Fibroblast of lung (primary cell): Measurements from ENCODE around the gene CLCA1. TPM values are rescaled to one million over a fixed set of nuclear protein-coding genes. Genes with fewer than 3 reads are reported as not detected.
A peak's percentile ranks its signal among the peaks of the same experiment; 100 is the strongest.

Source experiments
- DNase-seq, 2 donors: peaks; one replicate each; pipeline versions ENCODE4 v3.0.0 to v3.0.0-alpha.2; 2010; ENCODE audit warnings: low read depth in 2 of 2
- H2AFZ ChIP-seq: 2 replicates; pipeline ENCODE4 v1.5.1; 2012; ENCODE audit warnings: low read length, control low read depth, inconsistent platforms
- H3K27ac ChIP-seq: 2 replicates; pipeline ENCODE4 v1.5.1; 2011; ENCODE audit warnings: low read length, control low read depth; ENCODE audit not compliant: insufficient read depth
- H3K27me3 ChIP-seq: 2 replicates; pipeline ENCODE4 v1.5.1; 2011; ENCODE audit warnings: mild to moderate bottlenecking, low read length; ENCODE audit not compliant: control insufficient read depth, insufficient read depth
- H3K36me3 ChIP-seq: 2 replicates; pipeline ENCODE4 v1.5.1; 2011; ENCODE audit warnings: low read length; ENCODE audit not compliant: control insufficient read depth, insufficient read depth
- H3K4me1 ChIP-seq: 2 replicates; pipeline ENCODE4 v1.5.1; 2011; ENCODE audit warnings: low read length; ENCODE audit not compliant: control insufficient read depth, insufficient read depth; ENCODE audit errors: extremely low read depth
- H3K4me2 ChIP-seq: 2 replicates; pipeline ENCODE4 v1.5.1; 2011; ENCODE audit warnings: low read length, control low read depth; ENCODE audit not compliant: insufficient read depth; ENCODE audit errors: extremely low read depth
- H3K4me3 ChIP-seq, 4 experiments: fragments of 200-600 bp in 1 of 4; sonication (generic) in 1 of 4; replicated peaks in 1 of 4; 2 replicates each; pipeline ENCODE4 v1.5.1; 2011 to 2016; ENCODE audit warnings: low read length in 4 of 4, low read depth in 3 of 4, mild to moderate bottlenecking in 3 of 4, control low read depth in 2 of 4, inconsistent platforms in 1 of 4, mixed read lengths in 1 of 4; ENCODE audit not compliant: insufficient read depth in 1 of 4; ENCODE audit errors: control extremely low read depth in 1 of 4
- H3K79me2 ChIP-seq: 2 replicates; pipeline ENCODE4 v1.5.1; 2012; ENCODE audit warnings: mild to moderate bottlenecking, low read length, inconsistent platforms; ENCODE audit not compliant: control insufficient read depth, insufficient read depth
- H3K9ac ChIP-seq: 2 replicates; pipeline ENCODE4 v1.5.1; 2011; ENCODE audit warnings: mild to moderate bottlenecking, low read length, control low read depth; ENCODE audit not compliant: insufficient read depth
- H3K9me3 ChIP-seq: 2 replicates; pipeline ENCODE4 v1.5.1; 2012; ENCODE audit warnings: low read depth, low read length; ENCODE audit not compliant: control insufficient read depth, insufficient read depth
- H4K20me1 ChIP-seq: 2 replicates; pipeline ENCODE4 v1.5.1; 2011; ENCODE audit warnings: low read length; ENCODE audit not compliant: control insufficient read depth, insufficient read depth; ENCODE audit errors: extremely low read depth
- CTCF ChIP-seq, 2 donors: IDR thresholded peaks in 1 of 2; conservative IDR thresholded peaks in 1 of 2; 1 replicate in 1 of 2; 2 replicates in 1 of 2; pipeline ENCODE4 v1.5.1; 2011 to 2012; ENCODE audit warnings: low read length in 2 of 2, control low read depth in 1 of 2, inconsistent platforms in 1 of 2, low read depth in 1 of 2, mild to moderate bottlenecking in 1 of 2
- EZH2 ChIP-seq: IDR thresholded peaks from 2 replicates; pipeline ENCODE4 v1.5.1; 2012; ENCODE audit warnings: low read length, control low read depth, mild to moderate bottlenecking; ENCODE audit errors: missing control alignments
- polyA plus RNA-seq, 2 donors: library from polyadenylated mRNA; depleted of rRNA in 1 of 2; stranded (reverse) in 1 of 2; unstranded in 1 of 2; fragments of >200 nt; gene quantifications; 2 replicates each; pipeline ENCODE4 v1.2.1, GENCODE V29; 2011 to 2012; ENCODE audit warnings: missing spikeins in 1 of 2
- total RNA-seq: library from RNA; depleted of rRNA; stranded (reverse); fragments of >200 nt; gene quantifications from 2 replicates; pipeline ENCODE4 v1.2.1, GENCODE V29; 2014

The CLCA1 gene
- total and polyA plus RNA-seq, 2 donors (not counting 1 experiment from before 2014, with no cell fraction given): 0.01 TPM; not detected in 1

- Histone ChIP-seq H3K27ac (no peak overlapping the region), H3K4me3 (no peak overlapping the region), H3K27me3 (no peaks in the 10 kb centered on the region), H3K4me1 (peaks cover 4% of the 10 kb centered on the region), H3K9me3 (no peaks in the 10 kb centered on the region), H3K4me2 (no peak overlapping the region), H3K79me2 (no peaks in the 10 kb centered on the region), H2AFZ (no peak overlapping the region), H3K36me3 (no peaks in the 10 kb centered on the region), H4K20me1 (no peaks in the 10 kb centered on the region), H3K9ac (no peak overlapping the region)
- no peak for DNase-seq
- TF ChIP-seq CTCF (conservative IDR thresholded peaks at IDR 0.05 in 1 of 2, IDR thresholded peaks at IDR 0.05 in 1 of 2; ENCODE audit: low read depth in 1 of 2, low read length in 2 of 2) (no peak), EZH2 (no peak)
These were observed 36.8 kb downstream of the CLCA1 start for GRCh38 chr1:86505564-86505902.

- Histone ChIP-seq H3K4me2 (peak overlapping the region; percentile 57), H3K79me2 (no peaks in the 10 kb centered on the region), H4K20me1 (no peaks in the 10 kb centered on the region), H3K9me3 (no peaks in the 10 kb centered on the region), H2AFZ (peak overlapping the region; percentile 37), H3K4me1 (peaks cover 4% of the 10 kb centered on the region), H3K4me3 (no peak overlapping the region), H3K27me3 (no peaks in the 10 kb centered on the region), H3K36me3 (no peaks in the 10 kb centered on the region), H3K9ac (no peak overlapping the region), H3K27ac (no peak overlapping the region)
- TF ChIP-seq EZH2 (no peak), CTCF (conservative IDR thresholded peaks at IDR 0.05 in 1 of 2, IDR thresholded peaks at IDR 0.05 in 1 of 2; ENCODE audit: low read depth in 1 of 2, low read length in 2 of 2) (peak; percentile 54)
- peak; percentile 30 to 65 for DNase-seq
These were observed 39.3 kb downstream of the CLCA1 start for GRCh38 chr1:86507935-86508582.

- no peak overlapping the region for H3K27ac ChIP-seq
- TF ChIP-seq CTCF (conservative IDR thresholded peaks at IDR 0.05 in 1 of 2, IDR thresholded peaks at IDR 0.05 in 1 of 2; ENCODE audit: low read depth in 1 of 2, low read length in 2 of 2) (no peak), EZH2 (no peak)
- H3K4me3 ChIP-seq: no peak overlapping the region
- H3K4me1 ChIP-seq: peaks cover 4% of the 10 kb centered on the region
- peak in 1 of 2 donors; percentile 18 for DNase-seq
- no peak overlapping the region for H2AFZ ChIP-seq
- H4K20me1 ChIP-seq: no peaks in the 10 kb centered on the region
- H3K27me3 ChIP-seq: no peaks in the 10 kb centered on the region
- no peak overlapping the region for H3K9ac ChIP-seq
- H3K36me3 ChIP-seq: no peaks in the 10 kb centered on the region
- no peaks in the 10 kb centered on the region for H3K79me2 ChIP-seq
- H3K9me3 ChIP-seq: no peaks in the 10 kb centered on the region
- no peak overlapping the region for H3K4me2 ChIP-seq
These were observed 39.8 kb downstream of the CLCA1 start for GRCh38 chr1:86508583-86508969.
